Adipose tissue (tissue), 3 donors: Measurements from ENCODE around the gene SMIM10L1. TPM values are rescaled to one million over a fixed set of nuclear protein-coding genes. Genes with fewer than 3 reads are reported as not detected.

ENCODE experiments used
- H3K27ac ChIP-seq: one replicate; pipeline ENCODE4 v1.5.1; 2013; ENCODE audit warnings: low read depth, low read length
- WGBS, 3 donors: extraction: QIAGEN DNeasy Blood & Tissue Kit; methylation state at CpG; one replicate each; pipeline ENCODE4 v1.1.7; 2013; 5-methylcytosine and 5-hydroxymethylcytosine counted together
- polyA plus RNA-seq, 3 donors: library from polyadenylated mRNA; stranded (reverse); fragments of 200-250 nt; gene quantifications; one replicate each; pipeline ENCODE4 v1.2.3, GENCODE V29; 2013
- donor health status: healthy with polysubstance abuse.
- donor health status: Bipolar disorder and iron deficiency.
- donor health status: healthy.

SMIM10L1 gene
- polyA plus RNA-seq: 10 to 100 TPM in 1 of 3 donors, 1 to 10 TPM in 2; 2.8 to 10.3 (median 6.6) TPM

GRCh38 chr12:11171145-11171968 is at the start of gene SMIM10L1:
Gene SMIM10L1 (plus strand): TSS chr12:11171194. CDS start chr12:11171357, 163 bp downstream.
- H3K27ac ChIP-seq: peak within 1 kb of the TSS; percentile 77
- 0% methylated on average over 68 to 70 of the region's 70 CpGs for WGBS, 3 donors

- no peak overlapping the region for H3K27ac ChIP-seq
- 95 to 99% (median 98%) methylated on average over 3 of the region's 3 CpGs for WGBS, 3 donors
Observed at GRCh38 chr12:11130382-11130781, 40.6 kb upstream of the SMIM10L1 start.

DNA sequence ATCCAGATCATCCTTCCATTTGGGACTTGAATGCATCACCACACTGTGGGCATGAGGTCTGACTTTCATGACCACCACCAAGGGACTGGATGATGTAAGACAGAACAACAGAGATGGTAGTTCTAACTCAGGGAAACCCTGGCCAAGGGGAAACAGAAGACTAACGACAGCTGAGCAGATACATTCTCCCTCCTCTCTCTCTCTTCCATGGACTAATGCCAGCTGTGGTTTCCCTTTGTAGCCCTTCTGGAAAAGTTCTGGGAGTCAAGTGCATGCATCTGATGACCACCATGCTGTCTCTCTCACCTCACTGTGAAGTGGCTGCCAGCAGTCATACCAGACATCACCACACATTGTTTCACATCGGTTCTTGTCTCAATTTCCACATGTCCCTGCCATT is 40.0 kb upstream of the SMIM10L1 start:
- 0 to 65% (median 49%) methylated on average over 2 of the region's 2 CpGs for WGBS, 3 donors
- H3K27ac ChIP-seq: no peak overlapping the region

GRCh38 chr12:11133162-11133561 is 37.8 kb upstream of the SMIM10L1 start:
- no peak overlapping the region for H3K27ac ChIP-seq
- 94 to 96% (median 96%) methylated on average over 2 of the region's 2 CpGs for WGBS, 3 donors

GRCh38 chr12:11133816-11134215 is 37.2 kb upstream of the SMIM10L1 start:
- 92 to 99% (median 99%) methylated on average over 2 of the region's 2 CpGs for WGBS, 3 donors

DNA sequence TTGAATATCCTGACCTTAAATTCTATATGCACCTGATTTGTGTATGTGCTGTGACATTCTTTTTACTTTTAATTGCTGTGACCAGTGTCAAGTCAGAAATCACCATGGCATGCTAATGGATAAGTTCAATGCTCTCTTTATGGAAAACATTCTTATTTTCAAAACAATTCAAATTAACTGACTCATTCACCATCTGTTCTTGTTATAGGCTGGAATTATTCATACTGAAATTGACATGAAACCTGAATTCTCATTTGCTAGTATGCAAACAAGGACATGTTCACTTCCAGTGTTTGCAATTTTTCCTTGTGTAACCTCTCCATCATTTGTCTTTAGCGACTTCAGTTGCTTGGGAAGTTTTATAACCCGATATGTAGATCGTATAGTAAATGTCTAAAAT is 36.7 kb upstream of the SMIM10L1 start, which contains the start of gene TAS2R30:
TSS of gene TAS2R30 (minus strand) at position 340 of the 400 bp plus-strand sequence. CDS start 400 bp downstream, outside the sequence.
- WGBS, 3 donors: 64 to 78% (median 77%) methylated on average over 3 of the region's 3 CpGs
- no peak within 1 kb of the TSS for H3K27ac ChIP-seq

More at GRCh38 chr12:11133816-11134215, 37.2 kb upstream of the SMIM10L1 start:
- H3K27ac ChIP-seq: no peak overlapping the region

GRCh38 chr12:11136075-11136474 is 34.9 kb upstream of the SMIM10L1 start:
- H3K27ac ChIP-seq: no peak overlapping the region
- 37 to 87% (median 76%) methylated on average over 2 of the region's 2 CpGs for WGBS, 3 donors

DNA sequence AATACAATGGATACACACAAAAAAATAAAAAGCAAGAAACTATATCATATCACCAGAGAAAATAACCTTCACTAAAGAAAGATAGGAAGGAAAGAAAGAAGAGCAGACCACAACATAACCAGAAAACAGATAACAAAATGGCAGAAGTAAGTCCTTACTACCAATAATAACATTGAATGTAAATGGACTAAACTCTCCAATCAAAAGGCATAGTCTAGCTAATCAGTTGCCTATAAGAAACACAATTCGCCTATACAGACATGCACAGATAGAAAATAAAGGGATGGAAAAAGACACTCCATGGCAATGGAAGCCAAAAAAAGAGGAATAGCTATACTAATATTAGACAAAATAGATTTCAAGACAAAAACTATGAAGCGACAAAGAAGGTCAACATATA is 27.6 kb upstream of the SMIM10L1 start:
- no peak overlapping the region for H3K27ac ChIP-seq
- 49 to 78% (median 73%) methylated on average over 2 of the region's 2 CpGs for WGBS, 3 donors

GRCh38 chr12:11144297-11144696 is 26.7 kb upstream of the SMIM10L1 start:
- 78 to 92% (median 90%) methylated on average over 5 of the region's 5 CpGs for WGBS, 3 donors
- no peak overlapping the region for H3K27ac ChIP-seq

DNA sequence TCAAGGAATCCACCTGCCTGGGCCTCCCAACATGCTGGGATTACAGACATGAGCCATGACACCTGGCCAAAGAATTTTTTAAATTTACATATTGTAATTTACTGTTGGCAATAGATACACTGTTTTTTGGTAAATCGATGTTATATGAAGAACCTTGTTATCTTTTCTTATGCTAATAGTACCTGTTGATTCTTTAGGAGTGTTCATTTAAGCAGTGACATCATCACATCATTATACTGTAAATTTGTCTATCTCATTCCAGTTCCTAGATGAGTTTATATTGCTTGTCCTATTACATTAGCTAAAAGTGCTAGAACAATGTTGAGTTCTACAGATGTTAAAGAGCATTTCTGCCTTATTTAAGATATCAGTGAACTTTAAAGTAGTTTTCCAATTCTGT is 23.6 kb upstream of the SMIM10L1 start:
- no peak overlapping the region for H3K27ac ChIP-seq
- WGBS, 3 donors: 100% methylated on average over 1 of the region's 1 CpG

- no peak overlapping the region for H3K27ac ChIP-seq
- WGBS, 3 donors: 9 to 61% (median 46%) methylated on average over 1 of the region's 1 CpG
Observed at GRCh38 chr12:11150832-11151231, 20.2 kb upstream of the SMIM10L1 start.

GRCh38 chr12:11152725-11153124 is 18.3 kb upstream of the SMIM10L1 start:
- WGBS, 3 donors: 92 to 97% (median 93%) methylated on average over 2 of the region's 2 CpGs

DNA sequence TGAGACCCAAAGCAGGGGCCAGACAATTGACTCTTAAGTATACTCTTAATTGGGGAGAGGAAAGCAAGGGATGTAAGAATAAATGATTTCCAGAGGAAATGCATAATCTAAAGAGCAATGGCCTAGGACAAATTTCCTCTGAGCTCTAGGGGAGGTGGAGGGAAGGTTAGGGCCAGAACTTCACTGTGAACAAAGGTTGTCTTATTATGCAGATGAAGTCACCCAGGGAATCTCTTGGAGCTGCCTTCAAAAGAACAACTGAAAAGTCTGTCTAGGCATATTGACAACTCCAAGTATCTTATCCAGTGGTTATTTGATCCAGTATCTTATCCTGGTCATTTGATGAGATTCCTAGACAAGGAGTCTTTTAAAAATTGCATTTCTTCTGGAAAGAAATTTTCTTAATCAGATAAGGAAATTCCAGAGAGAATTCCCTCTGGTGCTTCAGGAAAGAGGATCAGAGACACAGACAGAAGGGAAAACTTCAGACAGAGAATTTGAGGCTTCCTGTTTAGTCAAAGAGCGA is 16.5 kb upstream of the SMIM10L1 start:
- 97 to 100% (median 97%) methylated on average over 1 of the region's 1 CpG for WGBS, 3 donors
- H3K27ac ChIP-seq: no peak overlapping the region

More at GRCh38 chr12:11152725-11153124, 18.3 kb upstream of the SMIM10L1 start:
- H3K27ac ChIP-seq: no peak overlapping the region

- WGBS, 3 donors: 35 to 56% (median 48%) methylated on average over 5 of the region's 5 CpGs
- H3K27ac ChIP-seq: no peak overlapping the region
Observed at GRCh38 chr12:11158885-11159444, 12.0 kb upstream of the SMIM10L1 start.

GRCh38 chr12:11162502-11162901 is 8.5 kb upstream of the SMIM10L1 start:
- no peak overlapping the region for H3K27ac ChIP-seq
- WGBS, 3 donors: 83 to 100% (median 98%) methylated on average over 1 of the region's 1 CpG

DNA sequence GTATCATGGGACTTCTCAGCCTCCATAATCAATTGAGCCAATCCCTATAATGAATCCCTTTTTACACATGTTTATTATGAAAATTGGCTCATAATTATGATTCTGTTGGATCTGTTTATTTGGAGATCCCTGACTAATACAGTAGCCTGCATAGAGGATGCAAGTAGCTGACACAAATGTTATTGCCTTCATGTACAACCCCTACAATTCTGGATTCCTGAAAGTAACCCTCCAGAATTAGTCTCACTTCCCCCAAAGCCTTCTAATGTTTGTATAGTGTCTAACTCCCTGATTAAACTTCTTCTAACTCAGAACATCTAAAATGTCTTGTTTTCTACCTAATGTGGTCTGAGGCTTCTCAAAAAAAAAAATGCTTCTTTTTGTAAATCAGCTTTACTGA is 6.6 kb upstream of the SMIM10L1 start:
- H3K27ac ChIP-seq: no peak overlapping the region

DNA sequence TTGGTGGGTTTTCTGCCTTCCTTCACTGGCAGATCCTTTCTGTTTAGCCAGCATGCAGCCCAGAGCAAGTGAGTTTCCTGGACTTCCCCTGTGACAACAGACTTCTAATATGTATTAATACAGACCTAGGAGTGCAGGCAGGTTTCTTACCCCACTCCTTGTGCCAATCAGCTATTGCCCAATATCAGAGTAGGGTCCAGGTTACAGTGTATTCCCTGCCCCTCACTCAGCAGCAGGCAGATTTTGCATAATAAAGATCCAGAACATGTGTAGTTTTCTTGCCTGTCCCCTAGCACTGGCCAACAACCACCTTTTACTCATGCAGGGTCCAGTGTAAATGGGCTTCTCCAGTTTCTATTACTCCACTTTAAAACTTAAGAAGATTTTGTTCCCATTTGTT is 4.7 kb upstream of the SMIM10L1 start:
- no peak overlapping the region for H3K27ac ChIP-seq

GRCh38 chr12:11170810-11171144 is 217 bp upstream of the SMIM10L1 start:
- H3K27ac ChIP-seq: peak overlapping the region; percentile 77
- WGBS, 3 donors: 0 to 5% (median 1%) methylated on average over 4 of the region's 4 CpGs

- no peak overlapping the region for H3K27ac ChIP-seq
- WGBS, 3 donors: 2 to 5% (median 4%) methylated on average over 10 of the region's 10 CpGs
Observed at GRCh38 chr12:11171969-11172675, 1.1 kb downstream of the SMIM10L1 start.
